ENCODE measurements around the gene LCNL1.

- TF ChIP-seq POLR2A (IDR thresholded peaks at IDR 0.05; ENCODE audit: low read length) (no peak), GATA1 (IDR thresholded peaks at IDR 0.05; ENCODE audit: low read depth, low read length) (no peak)
Observed at GRCh38 chr9:136954270-136955083, 28.3 kb upstream of the LCNL1 start.
